HAP-1 (cell line): ENCODE results near the gene AMDHD2.

Experiments
- DNase-seq, 2 experiments: peaks; one replicate each; pipeline ENCODE4 v3.0.0-alpha.2; 2016 to 2020; ENCODE audit warnings: low spot score in 2 of 2
- H3K27me3 ChIP-seq: fragments of 250-450 bp; sonication (Bioruptor Pico); 2 replicates; pipeline ENCODE4 v1.5.1; 2020; ENCODE audit warnings: low read depth, mild to moderate bottlenecking, moderate library complexity
- H3K36me3 ChIP-seq: fragments of 250-450 bp; sonication (Bioruptor Pico); replicated peaks from 2 replicates; pipeline ENCODE4 v1.5.1; 2020; ENCODE audit warnings: mild to moderate bottlenecking
- H3K4me1 ChIP-seq: fragments of 250-450 bp; sonication (Bioruptor Pico); 2 replicates; pipeline ENCODE4 v1.5.1; 2020; ENCODE audit warnings: mild to moderate bottlenecking
- H3K4me3 ChIP-seq: fragments of 250-450 bp; sonication (Bioruptor Pico); 2 replicates; pipeline ENCODE4 v1.5.1; 2020; ENCODE audit warnings: mild to moderate bottlenecking, moderate library complexity
- H3K9me3 ChIP-seq: fragments of 250-450 bp; sonication (Bioruptor Pico); 2 replicates; pipeline ENCODE4 v1.5.1; 2020; ENCODE audit warnings: mild to moderate bottlenecking, moderate library complexity
- in situ Hi-C: fragments of 300-500 bp; cut with MboI; formaldehyde crosslinking; loops from 3 replicates; pipeline ENCODE4 v1.14.3; 2020; ENCODE audit warnings: low sequenced_read_pairs, inconsistent platforms, mixed read lengths

The AMDHD2 gene

DNA sequence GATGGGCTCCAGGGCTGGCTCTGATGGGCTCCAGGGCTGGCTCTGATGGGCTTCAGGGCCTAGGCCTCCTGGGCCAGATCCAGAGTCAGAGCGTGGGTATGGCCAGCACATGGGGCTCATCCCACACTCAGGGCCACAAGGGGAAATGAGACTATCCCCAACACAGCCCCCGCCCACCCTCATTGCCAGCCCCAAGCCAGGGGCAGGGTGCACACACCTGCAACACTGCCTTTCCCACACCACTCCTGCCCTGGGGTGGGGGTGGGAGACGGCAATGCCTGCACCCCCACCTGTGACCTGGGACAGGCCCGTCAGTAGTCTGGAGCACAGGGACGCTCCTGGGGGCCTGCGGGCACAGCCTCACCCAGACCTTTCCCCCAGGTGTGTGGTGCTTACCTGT, 20.7 kb upstream of the AMDHD2 start:
- Histone ChIP-seq H3K27me3 (no peaks in the 10 kb centered on the region), H3K36me3 (peaks cover 13% of the 10 kb centered on the region), H3K4me3 (no peak overlapping the region), H3K4me1 (peaks cover 5% of the 10 kb centered on the region; the same call in 1 of the 2 replicates), H3K9me3 (no peaks in the 10 kb centered on the region)
- in situ Hi-C loops = no loop called here
- DNase-seq = no peak

- Histone ChIP-seq H3K4me1 (peaks cover 5% of the 10 kb centered on the region; the same call in 1 of the 2 replicates), H3K4me3 (no peak overlapping the region), H3K36me3 (peaks cover 13% of the 10 kb centered on the region), H3K27me3 (no peaks in the 10 kb centered on the region), H3K9me3 (no peaks in the 10 kb centered on the region)
- in situ Hi-C loops = loop anchor here (25.0 kb wide), 1 partner anchor 513 kb away; the partner anchor contains the start of genes GFER, NOXO1 and SYNGR3
- no peak for DNase-seq
Observed at GRCh38 chr16:2499890-2500429, 20.2 kb upstream of the AMDHD2 start.

GRCh38 chr16:2500430-2500917, 19.7 kb upstream of the AMDHD2 start:
- Histone ChIP-seq H3K4me3 (no peak overlapping the region), H3K4me1 (peaks cover 5% of the 10 kb centered on the region; the same call in 1 of the 2 replicates), H3K27me3 (no peaks in the 10 kb centered on the region), H3K9me3 (no peaks in the 10 kb centered on the region), H3K36me3 (peaks cover 13% of the 10 kb centered on the region)
- no peak for DNase-seq
- in situ Hi-C loops = loop anchor here (25.0 kb wide), 1 partner anchor 513 kb away; the partner anchor contains the start of genes GFER, NOXO1 and SYNGR3

DNA sequence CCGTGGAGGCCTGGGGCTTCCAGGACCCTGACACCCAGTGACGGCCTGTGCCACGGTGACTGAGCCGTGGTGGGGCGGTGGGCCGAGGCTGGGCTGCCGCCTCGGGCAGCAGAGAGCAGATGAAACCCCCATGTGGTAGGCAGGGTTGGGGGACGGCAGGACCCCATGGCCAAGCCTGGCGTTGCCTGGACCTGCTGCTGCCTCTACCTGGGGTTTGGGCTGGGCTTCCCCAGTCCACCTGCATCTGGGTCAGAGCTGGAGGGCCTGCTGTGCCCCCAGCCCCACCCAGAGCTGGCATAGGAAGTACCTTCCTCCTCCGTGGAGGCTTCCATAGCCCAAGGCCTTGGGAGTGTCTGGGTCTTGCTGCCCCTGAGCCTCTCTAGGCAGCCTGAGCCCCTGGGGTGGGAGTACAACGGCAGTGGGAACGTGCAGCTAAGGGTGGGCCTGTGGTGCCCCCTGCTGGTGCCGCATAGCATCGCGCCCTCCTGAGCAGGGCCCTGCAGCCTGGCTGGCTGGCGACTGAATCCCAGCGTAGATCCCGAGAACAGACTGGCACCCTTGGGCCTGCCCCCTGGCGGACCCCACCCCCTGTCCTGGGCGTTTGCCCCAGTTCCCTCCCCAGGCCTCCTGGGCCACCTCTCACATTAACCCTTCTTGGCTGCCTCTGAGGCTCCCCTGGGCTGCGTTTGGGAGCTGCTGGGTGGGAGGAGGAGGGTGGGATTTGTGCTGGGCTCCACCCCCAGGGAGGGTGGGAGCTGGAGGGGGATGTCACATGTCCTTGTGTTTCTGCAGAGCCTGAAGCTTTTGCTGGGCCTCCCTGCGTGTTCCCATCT, 19.0 kb upstream of the AMDHD2 start:
- no peaks in the 10 kb centered on the region for H3K27me3 ChIP-seq
- peaks cover 13% of the 10 kb centered on the region for H3K36me3 ChIP-seq
- DNase-seq = peak; percentile 73 to 92
- no peaks in the 10 kb centered on the region for H3K9me3 ChIP-seq
- peaks cover 5% of the 10 kb centered on the region; the same call in 1 of the 2 replicates for H3K4me1 ChIP-seq
- H3K4me3 ChIP-seq = peak overlapping the region; percentile 21
- in situ Hi-C loops = loop anchor here (25.0 kb wide), 1 partner anchor 514 kb away; the partner anchor contains the start of genes GFER, NOXO1 and SYNGR3

GRCh38 chr16:2501946-2502895, 17.9 kb upstream of the AMDHD2 start:
- DNase-seq = no peak
- in situ Hi-C loops = loop anchor here (25.0 kb wide), 1 partner anchor 515 kb away; the partner anchor contains the start of genes GFER, NOXO1 and SYNGR3
- Histone ChIP-seq H3K4me1 (peaks cover 5% of the 10 kb centered on the region; the same call in 1 of the 2 replicates), H3K36me3 (peaks cover 3% of the 10 kb centered on the region), H3K9me3 (no peaks in the 10 kb centered on the region), H3K4me3 (no peak overlapping the region), H3K27me3 (no peaks in the 10 kb centered on the region)

DNA sequence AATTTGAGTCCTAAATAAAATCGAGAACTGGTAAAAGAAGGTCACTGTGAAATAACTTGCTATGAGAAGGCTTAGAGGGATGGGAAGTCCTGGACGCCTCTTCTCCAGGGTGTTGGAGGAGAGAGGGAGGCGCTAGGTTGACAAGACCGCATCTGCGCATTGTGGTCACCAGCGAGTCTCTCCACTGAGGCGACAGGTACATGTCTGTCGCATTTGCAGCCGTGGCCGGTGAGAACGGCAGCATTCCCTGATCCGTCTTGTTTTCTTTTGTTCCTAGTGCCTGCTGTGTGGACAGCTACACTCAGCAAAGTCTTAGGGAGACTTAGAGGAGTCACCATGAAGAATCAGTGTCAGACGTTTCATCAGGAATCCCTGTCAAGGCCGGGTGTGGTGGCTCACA, 14.5 kb upstream of the AMDHD2 start:
- Histone ChIP-seq H3K9me3 (no peaks in the 10 kb centered on the region), H3K27me3 (no peaks in the 10 kb centered on the region), H3K4me3 (no peak overlapping the region), H3K4me1 (peaks cover 5% of the 10 kb centered on the region; the same call in 1 of the 2 replicates), H3K36me3 (no peaks in the 10 kb centered on the region)
- in situ Hi-C loops = loop anchor here (25.0 kb wide), 1 partner anchor 518 kb away; the partner anchor contains the start of genes GFER, NOXO1 and SYNGR3
- DNase-seq = no peak

DNA sequence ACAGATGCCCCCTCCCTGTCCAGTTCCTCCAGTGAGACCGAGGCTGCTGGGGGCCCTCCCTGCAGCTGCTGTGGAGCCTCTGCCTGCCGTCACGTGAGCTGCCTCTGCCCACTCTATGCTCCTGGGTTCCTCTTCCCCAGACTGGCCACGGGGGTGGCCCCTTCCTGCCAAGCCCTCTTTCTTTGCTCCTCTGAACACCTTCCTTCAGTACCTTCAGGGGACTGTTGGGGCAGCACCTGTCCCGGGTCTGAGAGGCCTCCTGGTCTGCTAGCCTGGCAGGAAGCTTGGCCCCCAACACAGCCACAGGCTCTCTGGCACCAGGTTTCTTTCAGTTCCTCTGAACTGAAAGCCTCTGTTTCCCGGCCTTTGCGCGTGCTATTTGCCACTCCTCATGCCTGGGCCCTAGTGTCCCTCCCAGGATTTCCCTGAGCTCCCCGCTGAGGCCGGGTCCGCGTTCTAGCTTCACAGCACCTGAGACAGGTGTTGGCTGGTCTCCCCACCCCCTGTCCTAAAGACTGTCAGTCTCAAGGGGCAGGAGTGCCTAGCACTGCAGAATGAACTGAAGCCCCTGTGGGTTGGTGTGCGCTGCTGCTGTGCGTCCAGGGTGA, 13.0 kb upstream of the AMDHD2 start:
- DNase-seq = no peak

DNA sequence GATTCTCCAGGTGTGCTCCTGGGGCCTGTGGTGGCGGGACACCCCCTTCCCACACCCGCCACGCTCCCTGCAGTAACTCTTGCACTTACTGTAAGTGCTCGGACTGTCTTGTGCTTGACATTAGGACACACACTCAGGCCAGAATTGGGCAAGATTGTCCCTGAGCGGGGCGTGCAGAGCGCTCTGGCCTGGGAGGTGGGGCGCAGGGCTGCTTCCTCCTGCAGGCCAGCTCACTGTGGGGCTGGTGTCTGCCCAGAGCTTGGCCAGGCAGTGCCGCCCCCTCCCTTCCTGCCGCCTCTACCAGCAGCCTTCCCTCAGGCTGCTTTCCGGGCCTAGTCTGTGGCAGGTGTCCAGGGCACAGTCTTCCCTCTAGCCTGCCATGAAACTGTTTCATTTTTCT, 12.5 kb upstream of the AMDHD2 start:
- H3K9me3 ChIP-seq = no peaks in the 10 kb centered on the region
- H3K4me1 ChIP-seq = no peaks in the 10 kb centered on the region
- H3K4me3 ChIP-seq = no peak overlapping the region
- DNase-seq = no peak
- in situ Hi-C loops = loop anchor here (25.0 kb wide), 1 partner anchor 520 kb away; the partner anchor contains the start of genes GFER, NOXO1 and SYNGR3
- no peaks in the 10 kb centered on the region for H3K27me3 ChIP-seq
- no peaks in the 10 kb centered on the region for H3K36me3 ChIP-seq

More for the DNA sequence above, 13.0 kb upstream of the AMDHD2 start:
- in situ Hi-C loops = loop anchor here (25.0 kb wide), 1 partner anchor 520 kb away; the partner anchor contains the start of genes GFER, NOXO1 and SYNGR3
- H3K27me3 ChIP-seq = no peaks in the 10 kb centered on the region
- no peak overlapping the region for H3K4me3 ChIP-seq
- H3K36me3 ChIP-seq = no peaks in the 10 kb centered on the region
- no peaks in the 10 kb centered on the region for H3K9me3 ChIP-seq
- no peaks in the 10 kb centered on the region for H3K4me1 ChIP-seq

GRCh38 chr16:2508722-2509400, 11.3 kb upstream of the AMDHD2 start:
- no peak overlapping the region for H3K4me3 ChIP-seq
- in situ Hi-C loops = loop anchor here (25.0 kb wide), 1 partner anchor 522 kb away; the partner anchor contains the start of genes GFER, NOXO1 and SYNGR3

GRCh38 chr16:2511128-2511800, 8.9 kb upstream of the AMDHD2 start:
- in situ Hi-C loops = loop anchor here (25.0 kb wide), 1 partner anchor 524 kb away; the partner anchor contains the start of genes GFER, NOXO1 and SYNGR3
- no peaks in the 10 kb centered on the region for H3K27me3 ChIP-seq
- DNase-seq = no peak
- peaks cover 5% of the 10 kb centered on the region for H3K4me1 ChIP-seq
- H3K4me3 ChIP-seq = no peak overlapping the region
- no peaks in the 10 kb centered on the region for H3K9me3 ChIP-seq
- no peaks in the 10 kb centered on the region; the same call in 1 of the 2 replicates for H3K36me3 ChIP-seq

More at GRCh38 chr16:2508722-2509400, 11.3 kb upstream of the AMDHD2 start:
- no peaks in the 10 kb centered on the region for H3K36me3 ChIP-seq
- no peak for DNase-seq
- H3K9me3 ChIP-seq = no peaks in the 10 kb centered on the region
- H3K4me1 ChIP-seq = peaks cover 5% of the 10 kb centered on the region
- H3K27me3 ChIP-seq = no peaks in the 10 kb centered on the region

DNA sequence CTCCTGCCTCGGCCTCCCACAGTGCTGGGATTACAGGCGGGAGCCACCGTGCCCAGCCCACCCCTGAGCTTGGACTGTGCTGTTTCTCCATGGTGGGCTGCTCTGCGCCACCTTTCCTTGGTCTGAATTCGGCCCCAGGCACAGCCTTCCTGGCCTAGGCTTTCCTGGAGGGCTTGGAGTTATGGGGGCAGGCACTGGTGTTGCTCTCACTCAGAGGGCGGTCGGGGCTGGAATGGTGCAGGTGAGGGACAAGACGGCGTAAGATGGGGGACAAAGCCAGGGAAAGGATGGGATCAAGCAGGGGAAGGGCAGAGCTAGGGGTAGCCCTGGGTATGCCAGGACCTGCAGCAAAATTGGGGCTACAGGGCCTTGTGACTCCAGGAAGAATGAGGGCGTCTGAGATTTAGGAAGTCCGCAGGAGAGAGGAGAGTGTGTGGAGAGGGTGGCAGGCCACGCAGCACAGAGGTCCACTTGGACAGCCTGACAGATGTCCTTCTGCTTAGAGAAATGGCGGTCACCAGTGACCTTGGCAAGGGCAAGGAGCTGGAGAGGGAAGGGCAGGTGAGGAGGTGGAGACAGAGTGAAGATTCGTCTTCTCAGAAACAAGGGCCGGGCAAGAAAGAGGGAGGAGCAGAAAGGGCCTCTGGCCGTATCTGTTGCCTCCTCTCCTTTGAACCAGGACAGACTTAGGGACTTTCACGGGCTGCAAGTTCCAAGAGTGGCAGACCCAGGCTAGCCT, 8.0 kb upstream of the AMDHD2 start:
- H3K36me3 ChIP-seq = no peaks in the 10 kb centered on the region; the same call in 1 of the 2 replicates
- peaks cover 5% of the 10 kb centered on the region for H3K4me1 ChIP-seq
- H3K9me3 ChIP-seq = no peaks in the 10 kb centered on the region
- no peak for DNase-seq
- in situ Hi-C loops = loop anchor here (25.0 kb wide), 1 partner anchor 525 kb away; the partner anchor contains the start of genes GFER, NOXO1 and SYNGR3
- H3K27me3 ChIP-seq = no peaks in the 10 kb centered on the region
- H3K4me3 ChIP-seq = no peak overlapping the region
